AG10803 (cell line): ENCODE measurements around the gene DYNC1I1.

Experiments
- DNase-seq: peaks from one replicate; pipeline ENCODE4 v3.0.0; 2010; ENCODE audit warnings: low read depth
- H3K4me3 ChIP-seq: 2 replicates; pipeline ENCODE4 v1.5.1; 2011; ENCODE audit warnings: mild to moderate bottlenecking, low read length, control low read depth
- CTCF ChIP-seq: conservative IDR thresholded peaks from 2 replicates; pipeline ENCODE4 v1.5.1; 2011; ENCODE audit warnings: mild to moderate bottlenecking, low read length, control low read depth, inconsistent platforms

The DYNC1I1 gene

DNA sequence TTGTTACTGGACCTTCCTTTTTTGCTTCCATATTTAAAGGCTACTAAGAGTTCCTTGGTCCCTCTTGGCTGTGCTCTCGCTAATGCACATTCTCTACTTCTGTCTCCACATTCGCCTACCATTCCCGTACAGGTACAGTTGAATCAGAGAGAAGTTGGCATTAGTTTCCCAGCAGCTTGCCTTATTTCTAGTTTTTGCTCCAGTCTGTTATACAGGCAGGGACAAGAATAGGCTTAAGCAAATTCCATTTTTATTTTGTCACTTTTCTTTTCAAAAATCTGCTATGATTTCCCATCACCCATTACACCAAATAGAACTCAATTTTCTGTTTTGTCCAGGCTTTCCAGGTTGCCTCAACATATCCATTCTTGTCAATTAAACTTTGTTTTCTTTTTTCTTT, 29.9 kb downstream of the DYNC1I1 start:
- H3K4me3 ChIP-seq, result no peak overlapping the region
- DNase-seq, result no peak
- no peak for TF ChIP-seq CTCF

DNA sequence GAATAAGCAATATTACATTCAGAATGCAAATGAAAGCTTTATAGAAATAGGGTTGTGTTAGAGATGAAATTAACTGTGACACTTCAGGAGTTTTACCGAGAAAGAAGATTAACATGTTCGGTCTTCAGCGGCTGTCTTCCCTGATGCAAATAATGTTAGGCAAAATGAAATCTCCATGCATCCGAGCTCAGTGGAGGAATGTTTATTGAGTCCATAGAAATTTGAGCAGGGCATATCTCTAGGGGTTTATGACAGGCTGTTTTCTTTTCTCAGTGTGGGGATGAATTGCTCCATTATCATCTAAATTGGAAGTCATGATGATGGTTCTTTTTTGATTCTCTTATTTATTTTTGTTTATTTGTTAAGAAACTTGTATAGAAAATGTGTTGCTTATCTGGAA, 31.7 kb downstream of the DYNC1I1 start:
- no peak for DNase-seq
- TF ChIP-seq CTCF, result no peak
- H3K4me3 ChIP-seq, result no peak overlapping the region

GRCh38 chr7:95805909-95806308, 33.6 kb downstream of the DYNC1I1 start:
- no peak for TF ChIP-seq CTCF
- no peak overlapping the region for H3K4me3 ChIP-seq
- no peak for DNase-seq

DNA sequence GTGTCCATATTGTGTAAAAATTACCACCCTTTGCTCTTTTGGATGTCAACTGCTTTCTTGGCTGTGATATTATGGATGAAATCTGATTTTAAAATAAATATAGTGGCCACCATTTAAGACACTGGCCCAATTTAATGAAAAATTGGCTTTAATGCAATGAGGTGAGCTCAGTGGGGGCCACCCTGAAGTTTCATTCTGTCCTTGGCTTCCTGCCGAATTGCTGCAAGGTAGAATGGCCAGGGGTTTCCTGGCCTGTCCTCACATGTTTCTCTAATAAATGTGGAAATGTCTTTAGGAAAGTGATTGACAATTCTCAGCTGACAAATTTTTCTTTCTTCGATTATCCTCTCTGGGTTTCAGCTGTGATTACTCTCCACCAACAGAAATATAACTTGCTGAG, 36.0 kb downstream of the DYNC1I1 start:
- TF ChIP-seq CTCF, result no peak

DNA sequence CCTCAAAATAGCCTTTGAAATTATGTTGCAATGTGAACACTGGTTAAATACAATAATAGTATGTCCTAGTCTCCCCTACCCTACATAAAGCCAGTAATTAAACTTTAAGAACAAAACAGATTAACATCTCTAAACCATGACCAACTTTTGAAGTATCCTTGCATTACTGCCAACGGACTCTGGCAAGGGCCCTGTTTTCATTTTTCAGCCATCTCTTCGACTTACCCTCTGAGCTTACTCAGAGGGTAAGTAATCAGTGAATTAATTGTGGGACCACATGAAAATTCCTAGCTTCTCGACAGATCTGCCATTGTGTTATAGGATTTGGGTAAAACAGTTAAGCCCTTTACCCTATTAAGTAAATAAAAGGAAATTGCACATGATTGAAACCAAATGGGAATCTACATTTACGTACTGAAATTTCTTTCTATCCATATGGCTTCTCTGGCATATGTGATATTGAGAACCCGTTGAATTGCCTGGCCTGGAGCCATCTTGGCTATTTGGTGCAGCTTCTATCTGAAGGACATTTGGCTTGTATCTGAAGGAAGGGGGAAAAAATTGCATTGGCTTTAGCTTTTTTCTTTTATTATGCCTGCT, 39.6 kb downstream of the DYNC1I1 start:
- peak; percentile 23 for DNase-seq
- no peak overlapping the region for H3K4me3 ChIP-seq
- TF ChIP-seq CTCF, result no peak

More for the DNA sequence above, 36.0 kb downstream of the DYNC1I1 start:
- no peak for DNase-seq
- no peak overlapping the region for H3K4me3 ChIP-seq

- H3K4me3 ChIP-seq, result no peak overlapping the region
- no peak for DNase-seq
- TF ChIP-seq CTCF, result no peak
Measured at GRCh38 chr7:95814721-95815120, 42.4 kb downstream of the DYNC1I1 start.

GRCh38 chr7:95817866-95818640, 45.7 kb downstream of the DYNC1I1 start:
- DNase-seq, result no peak
- no peak overlapping the region for H3K4me3 ChIP-seq
- no peak for TF ChIP-seq CTCF
